Measurements from ENCODE around the gene IL4R. TPM values are rescaled to one million over a fixed set of nuclear protein-coding genes. Genes with fewer than 3 reads are reported as not detected.

The IL4R gene
- total RNA-seq, 1 donor from 2014 or later, result 434 TPM

- H3K27me3 Mint-ChIP-seq (ENCODE audit: low read depth), result no peaks in the 10 kb centered on the region
- H3K4me3 Mint-ChIP-seq (ENCODE audit: low read depth), result no peak overlapping the region
- H3K27ac Mint-ChIP-seq, result no peak overlapping the region
- H3K36me3 Mint-ChIP-seq (ENCODE audit: low read depth), result peaks cover 42% of the 10 kb centered on the region
- no peak for DNase-seq (ENCODE audit: low spot score)
- H3K9me3 Mint-ChIP-seq, result peaks cover 5% of the 10 kb centered on the region
- intact Hi-C loops (cut with micrococcal nuclease), result no loop called here
- peaks cover 65% of the 10 kb centered on the region for H3K4me1 Mint-ChIP-seq (ENCODE audit: low read depth)
These were observed 22.0 kb upstream of the IL4R start for GRCh38 chr16:27291722-27292240.

- no peak overlapping the region for H3K27ac Mint-ChIP-seq
- no peak overlapping the region for H3K4me3 Mint-ChIP-seq (ENCODE audit: low read depth)
- peaks cover 59% of the 10 kb centered on the region for H3K4me1 Mint-ChIP-seq (ENCODE audit: low read depth)
- intact Hi-C loops (cut with micrococcal nuclease), result no loop called here
- peaks cover 36% of the 10 kb centered on the region for H3K36me3 Mint-ChIP-seq (ENCODE audit: low read depth)
- no peaks in the 10 kb centered on the region for H3K27me3 Mint-ChIP-seq (ENCODE audit: low read depth)
- no peak for DNase-seq (ENCODE audit: low spot score)
- no peaks in the 10 kb centered on the region for H3K9me3 Mint-ChIP-seq
These were observed 20.4 kb upstream of the IL4R start for GRCh38 chr16:27293343-27293742.

DNA sequence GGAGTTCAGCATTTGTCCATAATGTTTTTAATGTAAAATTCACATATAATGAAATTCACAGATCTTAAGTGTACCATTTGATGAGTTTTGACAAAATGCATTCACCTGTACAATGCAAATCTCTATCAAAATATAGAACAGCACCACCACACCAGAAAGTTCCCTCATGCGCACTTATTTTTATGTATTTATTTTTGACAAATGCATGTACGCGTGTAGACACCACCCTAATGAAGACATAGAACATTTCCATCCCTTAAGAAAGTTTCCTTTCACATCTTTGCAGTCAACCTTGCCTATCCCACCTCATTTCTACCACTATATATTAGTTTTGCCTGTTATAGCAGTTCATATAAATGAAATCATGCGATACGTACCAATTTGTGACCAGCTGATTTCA, 15.6 kb upstream of the IL4R start:
- no peaks in the 10 kb centered on the region for H3K27me3 Mint-ChIP-seq (ENCODE audit: low read depth)
- no peaks in the 10 kb centered on the region for H3K9me3 Mint-ChIP-seq
- peaks cover 30% of the 10 kb centered on the region for H3K36me3 Mint-ChIP-seq (ENCODE audit: low read depth)

DNA sequence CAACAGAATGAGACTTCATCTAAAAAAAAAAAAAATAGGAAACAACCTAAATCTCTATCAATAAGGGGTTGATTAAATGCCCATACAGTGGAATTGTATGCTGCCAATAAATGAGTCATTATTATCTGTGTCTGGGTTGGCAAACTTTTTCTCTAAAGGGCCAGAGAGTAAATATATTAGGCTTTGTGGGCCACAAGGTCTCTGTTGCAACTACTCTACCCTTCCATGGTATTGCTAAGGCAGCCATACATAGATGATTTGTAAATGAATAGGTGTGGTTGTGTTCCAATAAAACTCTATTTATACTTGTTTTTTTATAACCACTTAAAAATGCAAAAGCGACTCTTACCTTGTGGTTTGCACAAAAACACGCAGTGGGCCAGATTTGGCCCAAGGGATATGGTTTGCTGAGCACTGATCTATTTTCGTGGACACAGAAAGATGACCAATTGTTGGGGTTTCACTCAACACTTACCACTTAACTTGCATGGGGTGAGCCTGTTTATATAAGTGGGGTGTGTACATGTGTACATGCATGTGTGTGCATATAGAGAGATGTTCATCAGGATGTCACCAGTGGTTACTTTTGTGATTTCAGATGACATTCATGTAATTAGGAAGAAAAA, 12.4 kb upstream of the IL4R start:
- H3K27me3 Mint-ChIP-seq (ENCODE audit: low read depth), result no peaks in the 10 kb centered on the region
- peaks cover 45% of the 10 kb centered on the region for H3K36me3 Mint-ChIP-seq (ENCODE audit: low read depth)
- H3K9me3 Mint-ChIP-seq, result peaks cover 8% of the 10 kb centered on the region
- peaks cover 43% of the 10 kb centered on the region for H3K4me1 Mint-ChIP-seq (ENCODE audit: low read depth)
- no peak overlapping the region for H3K4me3 Mint-ChIP-seq (ENCODE audit: low read depth)
- no peak for DNase-seq (ENCODE audit: low spot score)
- intact Hi-C loops (cut with micrococcal nuclease), result no loop called here
- H3K27ac Mint-ChIP-seq, result no peak overlapping the region

More for the DNA sequence above, 15.6 kb upstream of the IL4R start:
- Mint-ChIP-seq H3K4me1 (ENCODE audit: low read depth) (peaks cover 43% of the 10 kb centered on the region), H3K27ac (peak overlapping the region; percentile 38), H3K4me3 (ENCODE audit: low read depth) (no peak overlapping the region)
- intact Hi-C loops (cut with micrococcal nuclease), result no loop called here
- no peak for DNase-seq (ENCODE audit: low spot score)

GRCh38 chr16:27302126-27302525, 11.6 kb upstream of the IL4R start:
- Mint-ChIP-seq H3K4me3 (ENCODE audit: low read depth) (no peak overlapping the region), H3K27me3 (ENCODE audit: low read depth) (no peaks in the 10 kb centered on the region), H3K9me3 (peaks cover 12% of the 10 kb centered on the region), H3K27ac (no peak overlapping the region), H3K36me3 (ENCODE audit: low read depth) (peaks cover 51% of the 10 kb centered on the region), H3K4me1 (ENCODE audit: low read depth) (peaks cover 42% of the 10 kb centered on the region)
- no peak for DNase-seq (ENCODE audit: low spot score)
- intact Hi-C loops (cut with micrococcal nuclease), result no loop called here

DNA sequence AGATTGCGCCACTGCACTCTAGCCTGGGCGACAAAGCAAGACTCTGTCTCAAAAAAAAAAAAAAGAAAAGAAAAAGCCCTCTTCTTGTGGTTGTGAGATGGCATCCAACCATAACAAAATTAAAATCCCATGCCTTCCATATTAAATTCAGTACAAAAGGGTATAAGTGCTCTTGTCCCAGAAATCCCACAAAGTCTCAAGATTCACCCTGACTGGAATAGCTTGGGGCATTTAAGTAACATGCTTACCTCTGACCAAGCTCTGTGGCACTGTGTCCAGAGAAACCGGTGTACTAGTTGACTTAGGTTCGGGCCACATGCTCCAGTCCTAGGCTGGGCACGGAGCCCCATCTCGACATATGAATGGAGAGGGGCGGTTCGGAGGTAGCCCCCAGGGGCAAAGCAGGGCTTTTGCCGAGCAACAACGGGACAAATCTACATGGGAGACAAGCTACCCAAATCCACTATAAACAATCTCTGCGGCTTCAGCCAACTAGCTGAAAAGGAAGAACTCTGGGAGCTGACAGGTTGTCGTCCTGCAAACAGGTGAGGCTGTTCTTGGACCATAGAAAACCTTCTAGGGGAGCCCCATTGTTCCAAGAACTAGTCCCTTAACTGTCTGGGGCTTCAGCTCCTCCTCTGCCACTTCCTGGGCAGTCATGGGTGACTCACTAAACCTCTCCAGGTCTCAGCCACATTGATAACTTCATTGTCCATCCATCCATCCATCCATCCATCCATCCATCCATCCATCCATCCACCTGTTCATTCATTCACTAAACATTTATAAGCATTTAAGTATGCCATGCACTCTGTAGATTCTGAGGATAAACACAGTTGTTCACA, 10.3 kb upstream of the IL4R start:
- Mint-ChIP-seq H3K9me3 (peaks cover 16% of the 10 kb centered on the region), H3K27me3 (ENCODE audit: low read depth) (no peaks in the 10 kb centered on the region), H3K4me3 (ENCODE audit: low read depth) (no peak overlapping the region), H3K4me1 (ENCODE audit: low read depth) (peaks cover 36% of the 10 kb centered on the region), H3K36me3 (ENCODE audit: low read depth) (peaks cover 50% of the 10 kb centered on the region), H3K27ac (no peak overlapping the region)
- DNase-seq (ENCODE audit: low spot score), result no peak
- intact Hi-C loops (cut with micrococcal nuclease), result no loop called here

DNA sequence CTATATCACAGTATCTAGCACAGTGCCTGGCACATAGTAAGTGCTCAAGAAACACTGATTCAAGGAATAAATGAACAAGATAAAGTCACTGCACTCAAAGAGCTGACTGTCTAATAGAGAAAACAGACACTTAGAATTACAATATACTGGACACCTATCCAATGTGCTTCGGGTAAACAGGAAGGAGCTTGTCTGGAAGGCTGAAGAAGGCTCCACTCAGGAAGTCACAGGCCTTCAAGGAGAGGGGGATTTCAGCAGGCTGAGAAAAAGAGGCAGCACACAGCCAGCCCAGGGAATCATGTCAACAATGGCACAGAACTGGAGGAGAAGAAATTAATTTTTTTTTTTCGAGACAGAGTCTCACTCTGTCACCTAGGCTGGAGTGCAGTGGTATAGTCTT, 9.7 kb upstream of the IL4R start:
- no peak overlapping the region for H3K27ac Mint-ChIP-seq
- peaks cover 31% of the 10 kb centered on the region for H3K4me1 Mint-ChIP-seq (ENCODE audit: low read depth)
- peaks cover 43% of the 10 kb centered on the region for H3K36me3 Mint-ChIP-seq (ENCODE audit: low read depth)
- no peak overlapping the region for H3K4me3 Mint-ChIP-seq (ENCODE audit: low read depth)
- no peak for DNase-seq (ENCODE audit: low spot score)
- H3K9me3 Mint-ChIP-seq, result peaks cover 16% of the 10 kb centered on the region
- no peaks in the 10 kb centered on the region for H3K27me3 Mint-ChIP-seq (ENCODE audit: low read depth)
- intact Hi-C loops (cut with micrococcal nuclease), result no loop called here

GRCh38 chr16:27304881-27305745, 8.7 kb upstream of the IL4R start:
- DNase-seq (ENCODE audit: low spot score), result no peak
- Mint-ChIP-seq H3K9me3 (peaks cover 16% of the 10 kb centered on the region), H3K27me3 (ENCODE audit: low read depth) (no peaks in the 10 kb centered on the region), H3K4me3 (ENCODE audit: low read depth) (no peak overlapping the region), H3K27ac (no peak overlapping the region), H3K4me1 (ENCODE audit: low read depth) (peaks cover 26% of the 10 kb centered on the region), H3K36me3 (ENCODE audit: low read depth) (peaks cover 36% of the 10 kb centered on the region)
- intact Hi-C loops (cut with micrococcal nuclease), result no loop called here

- Mint-ChIP-seq H3K27me3 (ENCODE audit: low read depth) (no peaks in the 10 kb centered on the region), H3K4me1 (ENCODE audit: low read depth) (peaks cover 28% of the 10 kb centered on the region), H3K36me3 (ENCODE audit: low read depth) (peaks cover 34% of the 10 kb centered on the region), H3K9me3 (peaks cover 16% of the 10 kb centered on the region), H3K27ac (no peak overlapping the region), H3K4me3 (ENCODE audit: low read depth) (no peak overlapping the region)
- no peak for DNase-seq (ENCODE audit: low spot score)
- intact Hi-C loops (cut with micrococcal nuclease), result no loop called here
These were observed 7.8 kb upstream of the IL4R start for GRCh38 chr16:27305839-27306442.

GRCh38 chr16:27308792-27309191, 5.0 kb upstream of the IL4R start:
- DNase-seq (ENCODE audit: low spot score), result no peak
- intact Hi-C loops (cut with micrococcal nuclease), result no loop called here
- H3K27ac Mint-ChIP-seq, result no peak overlapping the region
- H3K4me3 Mint-ChIP-seq (ENCODE audit: low read depth), result no peak overlapping the region
- H3K4me1 Mint-ChIP-seq (ENCODE audit: low read depth), result peaks cover 33% of the 10 kb centered on the region
- H3K36me3 Mint-ChIP-seq (ENCODE audit: low read depth), result peaks cover 29% of the 10 kb centered on the region
- H3K9me3 Mint-ChIP-seq, result peaks cover 16% of the 10 kb centered on the region
- H3K27me3 Mint-ChIP-seq (ENCODE audit: low read depth), result no peaks in the 10 kb centered on the region

GRCh38 chr16:27310576-27311447, 3.0 kb upstream of the IL4R start:
- intact Hi-C loops (cut with micrococcal nuclease), result no loop called here
- no peaks in the 10 kb centered on the region for H3K27me3 Mint-ChIP-seq (ENCODE audit: low read depth)
- peaks cover 38% of the 10 kb centered on the region for H3K36me3 Mint-ChIP-seq (ENCODE audit: low read depth)
- peak overlapping the region; percentile 9 for H3K27ac Mint-ChIP-seq
- no peak overlapping the region for H3K4me3 Mint-ChIP-seq (ENCODE audit: low read depth)
- DNase-seq (ENCODE audit: low spot score), result no peak
- peaks cover 14% of the 10 kb centered on the region for H3K9me3 Mint-ChIP-seq
- peaks cover 31% of the 10 kb centered on the region for H3K4me1 Mint-ChIP-seq (ENCODE audit: low read depth)

Data from activated T-helper 2 cell treated with anti-CD3 and anti-CD28 coated beads, Interferon-gamma antibody, Interleukin-2, Interleukin-4, amounts not matched to agents 10 μg/mL and 5 μg/mL and 100 μg/mL, durations not matched to agents 14 hours and 24 hours and 36 hours (primary cell).